ENCODE data around the gene ABCC2.

The ABCC2 gene

GRCh38 chr10:99777918-99778714, 4.3 kb upstream of the ABCC2 start:
- FAIRE-seq: no peak

- FAIRE-seq: no peak
These were observed 3.1 kb upstream of the ABCC2 start for GRCh38 chr10:99779335-99779734.

- no peak for FAIRE-seq
These were observed 558 bp upstream of the ABCC2 start for GRCh38 chr10:99781734-99782429.

- FAIRE-seq: peak; percentile 9
These were observed 1.7 kb downstream of the ABCC2 start for GRCh38 chr10:99784016-99784726.

GRCh38 chr10:99784727-99785441, 2.4 kb downstream of the ABCC2 start:
- no peak for FAIRE-seq

- no peak for FAIRE-seq
These were observed 3.2 kb downstream of the ABCC2 start for GRCh38 chr10:99785646-99786045.

GRCh38 chr10:99787311-99787710, 4.9 kb downstream of the ABCC2 start:
- FAIRE-seq: no peak

- no peak for FAIRE-seq
These were observed 5.5 kb downstream of the ABCC2 start for GRCh38 chr10:99787782-99788445.

- FAIRE-seq: no peak
These were observed 6.3 kb downstream of the ABCC2 start for GRCh38 chr10:99788598-99789256.

GRCh38 chr10:99791831-99792230, 9.4 kb downstream of the ABCC2 start:
- no peak for FAIRE-seq

- no peak for FAIRE-seq
These were observed 11.4 kb downstream of the ABCC2 start for GRCh38 chr10:99793819-99794218.

GRCh38 chr10:99796928-99797327, 14.5 kb downstream of the ABCC2 start:
- FAIRE-seq: no peak

GRCh38 chr10:99798031-99798430, 15.6 kb downstream of the ABCC2 start:
- FAIRE-seq: no peak

GRCh38 chr10:99798920-99799319, 16.5 kb downstream of the ABCC2 start:
- no peak for FAIRE-seq

GRCh38 chr10:99799613-99800012, 17.2 kb downstream of the ABCC2 start:
- no peak for FAIRE-seq

GRCh38 chr10:99804471-99804870, 22.0 kb downstream of the ABCC2 start:
- FAIRE-seq: no peak

GRCh38 chr10:99805190-99805589, 22.8 kb downstream of the ABCC2 start:
- no peak for FAIRE-seq

- FAIRE-seq: no peak
These were observed 23.7 kb downstream of the ABCC2 start for GRCh38 chr10:99806091-99806490.

GRCh38 chr10:99807786-99808185, 25.3 kb downstream of the ABCC2 start:
- FAIRE-seq: no peak

GRCh38 chr10:99808270-99808669, 25.8 kb downstream of the ABCC2 start:
- no peak for FAIRE-seq

GRCh38 chr10:99809481-99809880, 27.0 kb downstream of the ABCC2 start:
- no peak for FAIRE-seq
